Neutrophil (primary cell): Measurements from ENCODE around the gene NTNG1.

ENCODE experiments used
- H3K27ac ChIP-seq: fragments of 200-600 bp; sonication (generic); 2 replicates; pipeline ENCODE4 v1.5.1; 2016; ENCODE audit warnings: mild to moderate bottlenecking, moderate library complexity
- H3K27me3 ChIP-seq: fragments of 200-600 bp; sonication (generic); 2 replicates; pipeline ENCODE4 v1.6.0; 2016; ENCODE audit warnings: mild to moderate bottlenecking
- H3K36me3 ChIP-seq: fragments of 200-600 bp; sonication (generic); 2 replicates; pipeline ENCODE4 v1.5.1; 2017
- H3K4me1 ChIP-seq, 2 experiments: fragments of 200-600 bp in 1 of 2; sonication (generic) in 1 of 2; 1 replicate in 1 of 2; 2 replicates in 1 of 2; pipeline versions ENCODE4 v1.5.1 to v1.6.1; 2013 to 2016; ENCODE audit warnings: low read depth in 1 of 2, low read length in 1 of 2, mild to moderate bottlenecking in 1 of 2, moderate library complexity in 1 of 2; ENCODE audit not compliant: control insufficient read depth in 1 of 2, insufficient read depth in 1 of 2
- H3K4me3 ChIP-seq, 2 experiments: fragments of 200-600 bp in 1 of 2; sonication (generic) in 1 of 2; 1 replicate in 1 of 2; 2 replicates in 1 of 2; pipeline ENCODE4 v1.5.1; 2013 to 2016; ENCODE audit warnings: low read depth in 1 of 2, low read length in 1 of 2, mild to moderate bottlenecking in 1 of 2, moderate library complexity in 1 of 2
- H3K9me3 ChIP-seq: fragments of 200-600 bp; sonication (generic); 2 replicates; pipeline ENCODE4 v1.5.1; 2016
- TF ChIP-seq, protein P1 (sequence below): fragments of 200-600 bp; sonication (generic); IDR thresholded peaks from 2 replicates; pipeline ENCODE4 v1.5.1; 2016; ENCODE audit warnings: antibody characterized with exemption

NTNG1 gene

DNA sequence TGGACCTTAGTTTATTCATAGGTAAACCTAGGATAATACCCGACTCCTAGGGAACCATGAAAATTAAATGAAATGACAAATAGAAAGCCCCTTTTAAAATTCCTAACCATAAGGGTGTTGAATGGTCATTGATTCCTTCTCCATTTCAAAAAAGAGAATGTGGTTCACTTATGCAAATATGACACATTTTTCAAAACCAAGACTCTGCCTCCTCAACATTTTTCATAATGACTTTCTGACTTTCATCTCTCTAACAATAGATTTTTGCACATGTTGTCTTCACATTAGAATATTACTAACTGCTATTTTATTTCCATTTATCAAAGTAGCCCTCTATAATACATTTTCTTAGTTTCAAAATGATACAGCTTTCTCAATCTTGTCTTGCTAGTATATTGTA is 169.1 kb downstream of the NTNG1 start:
- Histone ChIP-seq H3K4me1 (no peaks in the 10 kb centered on the region), H3K27me3 (no peaks in the 10 kb centered on the region), H3K36me3 (no peaks in the 10 kb centered on the region), H3K4me3 (no peak overlapping the region), H3K9me3 (no peaks in the 10 kb centered on the region), H3K27ac (no peak overlapping the region)
- TF ChIP-seq, protein P1, sequence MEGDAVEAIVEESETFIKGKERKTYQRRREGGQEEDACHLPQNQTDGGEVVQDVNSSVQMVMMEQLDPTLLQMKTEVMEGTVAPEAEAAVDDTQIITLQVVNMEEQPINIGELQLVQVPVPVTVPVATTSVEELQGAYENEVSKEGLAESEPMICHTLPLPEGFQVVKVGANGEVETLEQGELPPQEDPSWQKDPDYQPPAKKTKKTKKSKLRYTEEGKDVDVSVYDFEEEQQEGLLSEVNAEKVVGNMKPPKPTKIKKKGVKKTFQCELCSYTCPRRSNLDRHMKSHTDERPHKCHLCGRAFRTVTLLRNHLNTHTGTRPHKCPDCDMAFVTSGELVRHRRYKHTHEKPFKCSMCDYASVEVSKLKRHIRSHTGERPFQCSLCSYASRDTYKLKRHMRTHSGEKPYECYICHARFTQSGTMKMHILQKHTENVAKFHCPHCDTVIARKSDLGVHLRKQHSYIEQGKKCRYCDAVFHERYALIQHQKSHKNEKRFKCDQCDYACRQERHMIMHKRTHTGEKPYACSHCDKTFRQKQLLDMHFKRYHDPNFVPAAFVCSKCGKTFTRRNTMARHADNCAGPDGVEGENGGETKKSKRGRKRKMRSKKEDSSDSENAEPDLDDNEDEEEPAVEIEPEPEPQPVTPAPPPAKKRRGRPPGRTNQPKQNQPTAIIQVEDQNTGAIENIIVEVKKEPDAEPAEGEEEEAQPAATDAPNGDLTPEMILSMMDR: no peak

DNA sequence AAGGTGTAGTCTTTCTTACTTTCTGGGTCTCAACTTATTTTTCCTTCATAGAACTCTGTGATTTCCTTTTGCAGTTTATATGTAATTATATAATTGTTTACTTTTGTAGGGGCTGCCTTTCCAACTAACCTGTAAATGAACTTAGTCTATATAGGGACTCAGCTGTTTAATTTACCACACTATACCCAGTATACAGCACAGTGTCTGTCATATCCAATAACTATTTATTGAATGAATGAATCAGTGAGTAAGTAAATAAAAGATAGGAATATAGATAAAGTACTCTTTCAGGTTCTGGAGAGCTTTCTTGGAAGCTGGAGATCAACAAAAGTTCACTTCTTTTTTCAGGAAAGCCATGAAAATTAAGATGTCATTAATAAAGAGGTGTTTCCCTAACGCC is 174.8 kb downstream of the NTNG1 start:
- TF ChIP-seq, protein P1: no peak
- no peaks in the 10 kb centered on the region for H3K36me3 ChIP-seq
- H3K9me3 ChIP-seq: no peaks in the 10 kb centered on the region
- no peak overlapping the region for H3K4me3 ChIP-seq
- H3K27ac ChIP-seq: no peak overlapping the region
- H3K27me3 ChIP-seq: no peaks in the 10 kb centered on the region
- H3K4me1 ChIP-seq: no peaks in the 10 kb centered on the region

DNA sequence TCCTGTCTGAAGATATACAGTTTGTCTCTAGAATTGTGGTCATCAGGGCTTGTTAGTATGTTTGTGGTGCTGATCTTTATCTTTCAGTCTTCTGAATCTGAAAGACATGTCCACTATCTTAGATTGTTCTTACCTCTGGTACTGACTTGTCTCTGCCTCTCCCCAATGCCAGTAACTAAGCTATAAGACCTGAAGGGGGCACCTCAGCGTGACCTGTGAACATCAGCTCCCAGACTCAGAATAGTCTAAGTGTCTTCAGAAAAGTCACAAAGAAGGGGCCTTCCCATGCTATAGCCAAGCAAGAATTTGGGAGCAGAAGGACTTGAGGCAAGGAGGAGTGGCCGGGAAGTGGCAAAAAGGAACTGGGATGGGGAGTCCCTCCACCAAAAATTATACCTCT is 178.1 kb downstream of the NTNG1 start:
- TF ChIP-seq, protein P1: no peak
- Histone ChIP-seq H3K27me3 (no peaks in the 10 kb centered on the region), H3K27ac (no peak overlapping the region)

DNA sequence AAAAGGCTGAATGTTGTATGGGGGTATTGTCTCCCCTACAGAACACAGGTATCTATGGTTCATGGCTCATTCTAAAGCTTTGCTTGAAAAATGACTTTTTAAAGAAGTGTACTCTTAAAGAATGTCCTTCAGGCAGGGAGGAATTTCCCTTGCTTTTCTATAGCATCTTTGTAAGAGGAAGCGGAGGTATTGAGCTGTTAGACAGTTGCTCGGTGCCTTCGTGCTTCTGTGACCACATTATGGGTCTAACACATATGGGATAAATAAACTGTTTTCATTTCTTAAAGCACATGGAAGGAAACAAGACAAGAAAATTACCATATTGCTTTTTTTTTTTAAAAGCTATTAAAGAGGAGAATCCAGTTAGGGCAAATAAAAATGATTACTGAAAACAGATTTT is 182.9 kb downstream of the NTNG1 start:
- H3K4me1 ChIP-seq: no peaks in the 10 kb centered on the region
- H3K36me3 ChIP-seq: no peaks in the 10 kb centered on the region
- no peaks in the 10 kb centered on the region for H3K9me3 ChIP-seq
- H3K27me3 ChIP-seq: no peaks in the 10 kb centered on the region
- no peak overlapping the region for H3K27ac ChIP-seq
- TF ChIP-seq, protein P1: no peak
- H3K4me3 ChIP-seq: no peak overlapping the region

More for the DNA sequence above, 178.1 kb downstream of the NTNG1 start:
- Histone ChIP-seq H3K4me3 (no peak overlapping the region), H3K36me3 (no peaks in the 10 kb centered on the region), H3K4me1 (no peaks in the 10 kb centered on the region), H3K9me3 (no peaks in the 10 kb centered on the region)

DNA sequence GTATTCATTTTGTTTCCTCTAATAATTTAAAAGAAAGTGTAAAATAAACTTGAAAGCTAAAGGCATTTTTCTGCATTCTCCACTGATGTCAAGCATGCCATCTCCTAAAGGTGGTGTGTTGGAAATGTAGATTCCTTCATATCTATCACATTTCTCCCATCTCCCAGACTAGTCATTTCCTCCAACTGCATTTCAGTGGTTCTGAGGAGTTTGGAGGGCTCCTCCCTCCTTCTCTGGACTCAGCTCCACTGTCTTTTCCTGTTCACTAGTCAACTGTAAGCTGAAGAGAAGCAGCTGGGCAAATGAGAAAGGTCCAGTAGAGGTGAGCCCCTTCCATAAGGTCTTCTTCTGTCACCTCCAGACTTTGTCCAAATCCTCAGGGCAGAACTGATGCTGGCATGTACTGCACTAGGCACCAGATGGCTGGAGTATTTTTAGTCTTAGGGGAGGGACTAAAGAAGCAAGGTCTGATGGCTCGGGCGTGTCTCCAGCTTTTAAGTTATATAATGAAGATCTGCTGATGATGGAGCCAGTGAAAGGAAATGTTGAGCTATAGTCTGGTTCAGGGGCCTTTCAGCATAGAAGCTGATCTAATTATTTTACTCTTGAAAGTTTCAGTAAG is 186.1 kb downstream of the NTNG1 start:
- Histone ChIP-seq H3K36me3 (no peaks in the 10 kb centered on the region), H3K4me3 (no peak overlapping the region), H3K9me3 (no peaks in the 10 kb centered on the region), H3K27me3 (no peaks in the 10 kb centered on the region), H3K4me1 (no peaks in the 10 kb centered on the region), H3K27ac (no peak overlapping the region)
- TF ChIP-seq, protein P1: no peak
